PC-3 (cell line): ENCODE data around the gene EIF4B. TPM values are rescaled to one million over a fixed set of nuclear protein-coding genes. Genes with fewer than 3 reads are reported as not detected.

Source experiments
- ATAC-seq: fragments of 200-7000 bp; cut with Tn5 transposase; 2 replicates; pipeline ENCODE4 v1.9.1; 2020; ENCODE audit warnings: mild to moderate bottlenecking, moderate library complexity
- BruUV-seq: library from RNA; stranded (reverse); fragments of 400-500 nt; replicated peaks from 2 replicates; lab custom pipeline; 2021; lab: Mats Ljungman, UMichigan
- CTCF ChIA-PET: fragments of 300-600 bp; sonication (Branson Sonifier 250); formaldehyde crosslinking; loops from one replicate; lab custom pipeline; 2022; ENCODE audit warnings: antibody characterized with exemption; lab: Charles Lee
- POLR2A ChIA-PET: fragments of 300-600 bp; sonication (Branson Sonifier 250); formaldehyde crosslinking; loops from one replicate; lab custom pipeline; 2022; ENCODE audit warnings: antibody characterized with exemption; ENCODE audit not compliant: unreplicated experiment; lab: Charles Lee
- DNase-seq: peaks from one replicate; pipeline ENCODE4 v3.0.0-alpha.2; 2015
- H2AFZ ChIP-seq: fragments of 300-600 bp; sonication (generic); 2 replicates; pipeline ENCODE4 v1.6.0; 2016; ENCODE audit warnings: antibody characterized with exemption, low read length
- H3F3A ChIP-seq: fragments of 300-600 bp; sonication (generic); one replicate; pipeline ENCODE4 v1.6.0; 2017; ENCODE audit warnings: antibody characterized with exemption, low read length, control low read depth, mild to moderate bottlenecking; ENCODE audit not compliant: unreplicated experiment
- H3K27ac ChIP-seq: fragments of 300-600 bp; sonication (generic); 2 replicates; pipeline ENCODE4 v1.5.1; 2016; ENCODE audit warnings: mild to moderate bottlenecking, low read length
- H3K27me3 ChIP-seq: fragments of 300-600 bp; sonication (generic); 2 replicates; pipeline ENCODE4 v1.6.1; 2016; ENCODE audit warnings: low read length, mixed read lengths
- H3K36me3 ChIP-seq: fragments of 300-600 bp; sonication (generic); 2 replicates; pipeline ENCODE4 v1.6.1; 2016; ENCODE audit warnings: low read depth, mixed run types, low read length, mixed read lengths
- H3K4me1 ChIP-seq: fragments of 300-600 bp; sonication (generic); 2 replicates; pipeline ENCODE4 v1.5.1; 2016; ENCODE audit warnings: low read length; ENCODE audit not compliant: insufficient read depth
- H3K4me2 ChIP-seq: fragments of 300-600 bp; sonication (generic); 2 replicates; pipeline ENCODE4 v1.6.0; 2016; ENCODE audit warnings: low read length
- H3K4me3 ChIP-seq: fragments of 300-600 bp; sonication (generic); 2 replicates; pipeline ENCODE4 v1.5.1; 2016; ENCODE audit warnings: mild to moderate bottlenecking, low read length, mixed read lengths
- H3K79me2 ChIP-seq: fragments of 300-600 bp; sonication (generic); 2 replicates; pipeline ENCODE4 v1.6.1; 2017; ENCODE audit warnings: low read length, mixed read lengths
- H3K9ac ChIP-seq: fragments of 300-600 bp; sonication (generic); 2 replicates; pipeline ENCODE4 v1.6.0; 2016; ENCODE audit warnings: mild to moderate bottlenecking, low read length
- H3K9me2 ChIP-seq: fragments of 300-600 bp; sonication (generic); replicated peaks from 2 replicates; pipeline ENCODE4 v1.6.1; 2016; ENCODE audit warnings: mixed run types, low read length, mixed read lengths
- H3K9me3 ChIP-seq: fragments of 300-600 bp; sonication (generic); 2 replicates; pipeline ENCODE4 v1.6.1; 2016; ENCODE audit warnings: low read length, mixed read lengths
- H4K20me1 ChIP-seq: fragments of 300-600 bp; sonication (generic); 2 replicates; pipeline ENCODE4 v1.6.1; 2016; ENCODE audit warnings: low read length, mixed read lengths
- EZH2 ChIP-seq: fragments of 300-600 bp; sonication (generic); IDR thresholded peaks from one replicate; pipeline ENCODE4 v1.6.1; 2017; ENCODE audit warnings: antibody characterized with exemption, mild to moderate bottlenecking, low read length; ENCODE audit not compliant: unreplicated experiment
- EZH2phosphoT487 ChIP-seq: fragments of 300-600 bp; sonication (generic); IDR thresholded peaks from 2 replicates; pipeline ENCODE4 v1.6.1; 2018; ENCODE audit warnings: mild to moderate bottlenecking, antibody characterized with exemption, low read length, borderline replicate concordance
- intact Hi-C: fragments of 100-400 bp; cut with micrococcal nuclease; formaldehyde crosslinking; loops from 2 replicates; pipeline ENCODE4 v1.9.0; 2023
- total RNA-seq: library from RNA; depleted of rRNA; stranded (reverse); fragments of >200 nt; gene quantifications from 2 replicates; pipeline ENCODE4 v1.2.3, GENCODE V29; 2014
- TF ChIP-seq, protein P1 (sequence below): fragments of 300-600 bp; sonication (generic); conservative IDR thresholded peaks from 2 replicates; pipeline ENCODE4 v1.5.1; 2017; ENCODE audit warnings: antibody characterized with exemption, low read depth, mild to moderate bottlenecking, low read length

The EIF4B gene
- total RNA-seq, 1 experiment from 2014 or later = 424 TPM

DNA sequence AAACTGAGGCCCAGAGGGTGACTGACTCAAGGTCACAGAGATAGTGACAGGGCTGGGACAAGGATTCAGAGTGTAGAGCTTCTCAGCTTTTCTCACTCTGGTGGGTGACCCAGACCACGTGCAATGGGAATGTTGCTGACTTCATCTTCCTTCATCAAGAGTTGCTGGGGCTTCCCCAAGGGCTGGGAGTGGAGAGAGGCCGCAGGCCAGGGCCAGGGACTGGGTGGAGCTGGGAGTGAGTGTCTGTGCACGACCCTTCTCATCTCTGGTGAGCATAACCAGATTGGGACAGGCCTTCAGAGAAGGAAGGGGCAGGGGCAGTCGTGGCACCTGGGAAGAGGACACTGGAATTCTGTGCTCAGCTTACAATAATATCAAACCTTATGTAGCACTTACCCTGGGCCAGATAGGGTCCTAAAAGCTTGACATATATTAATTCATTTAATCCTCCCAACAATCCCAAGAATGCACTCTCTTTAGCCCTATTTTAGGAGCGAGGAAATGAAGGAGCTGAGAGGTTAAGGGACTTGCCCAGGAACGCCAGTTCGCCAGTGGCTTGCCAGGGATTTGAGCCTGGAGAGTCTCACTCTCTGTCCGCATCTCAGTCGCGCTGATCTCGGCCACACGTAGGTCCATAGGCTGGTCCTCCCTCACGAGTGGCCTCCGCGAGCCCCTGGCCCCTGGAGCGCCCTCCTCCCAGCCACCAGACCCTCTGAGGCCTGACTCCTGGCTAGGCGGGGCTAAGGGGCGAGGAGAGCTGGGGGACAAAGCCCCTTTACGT is 41.5 kb upstream of the EIF4B start:
- no peaks in the 10 kb centered on the region for H3F3A ChIP-seq
- TF ChIP-seq, protein P1, sequence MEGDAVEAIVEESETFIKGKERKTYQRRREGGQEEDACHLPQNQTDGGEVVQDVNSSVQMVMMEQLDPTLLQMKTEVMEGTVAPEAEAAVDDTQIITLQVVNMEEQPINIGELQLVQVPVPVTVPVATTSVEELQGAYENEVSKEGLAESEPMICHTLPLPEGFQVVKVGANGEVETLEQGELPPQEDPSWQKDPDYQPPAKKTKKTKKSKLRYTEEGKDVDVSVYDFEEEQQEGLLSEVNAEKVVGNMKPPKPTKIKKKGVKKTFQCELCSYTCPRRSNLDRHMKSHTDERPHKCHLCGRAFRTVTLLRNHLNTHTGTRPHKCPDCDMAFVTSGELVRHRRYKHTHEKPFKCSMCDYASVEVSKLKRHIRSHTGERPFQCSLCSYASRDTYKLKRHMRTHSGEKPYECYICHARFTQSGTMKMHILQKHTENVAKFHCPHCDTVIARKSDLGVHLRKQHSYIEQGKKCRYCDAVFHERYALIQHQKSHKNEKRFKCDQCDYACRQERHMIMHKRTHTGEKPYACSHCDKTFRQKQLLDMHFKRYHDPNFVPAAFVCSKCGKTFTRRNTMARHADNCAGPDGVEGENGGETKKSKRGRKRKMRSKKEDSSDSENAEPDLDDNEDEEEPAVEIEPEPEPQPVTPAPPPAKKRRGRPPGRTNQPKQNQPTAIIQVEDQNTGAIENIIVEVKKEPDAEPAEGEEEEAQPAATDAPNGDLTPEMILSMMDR = no peak
- H3K4me3 ChIP-seq = no peak overlapping the region
- no peak for ATAC-seq
- no peaks in the 10 kb centered on the region for H3K9me3 ChIP-seq
- intact Hi-C loops = no loop called here
- POLR2A ChIA-PET = no interaction called here
- no peak overlapping the region for H3K27ac ChIP-seq
- H3K36me3 ChIP-seq = no peaks in the 10 kb centered on the region
- H3K79me2 ChIP-seq = no peaks in the 10 kb centered on the region
- no peak overlapping the region for H3K4me2 ChIP-seq
- no peak overlapping the region for H3K9ac ChIP-seq
- no peaks in the 10 kb centered on the region for H4K20me1 ChIP-seq
- no peaks in the 10 kb centered on the region for H3K9me2 ChIP-seq
- peaks cover 1% of the 10 kb centered on the region for H3K4me1 ChIP-seq
- H3K27me3 ChIP-seq = no peaks in the 10 kb centered on the region
- CTCF ChIA-PET = no interaction called here
- H2AFZ ChIP-seq = no peak overlapping the region
- BruUV-seq = no TSS peak
- DNase-seq = no peak

DNA sequence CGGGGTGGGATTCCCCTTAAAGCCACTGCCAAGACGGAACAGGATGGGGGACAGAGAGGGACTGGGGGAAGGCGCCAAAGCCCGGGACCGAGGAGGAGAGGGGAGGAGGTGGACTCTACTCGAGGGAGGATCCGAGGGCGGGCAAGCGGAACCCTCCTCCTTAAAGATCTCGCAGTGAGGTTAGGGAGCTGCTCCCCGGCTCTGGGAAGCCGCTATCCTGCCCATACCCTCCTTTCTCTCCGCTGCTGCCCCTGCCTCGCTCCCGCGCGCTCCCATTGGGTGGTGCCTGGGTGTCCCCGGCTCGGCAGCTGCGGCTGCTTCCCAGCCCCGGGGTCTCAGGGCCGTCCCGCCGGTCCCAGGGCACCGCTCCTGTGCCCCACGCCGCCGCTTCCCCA is 40.9 kb upstream of the EIF4B start:
- no peak overlapping the region for H3K27ac ChIP-seq
- ATAC-seq (no peak), DNase-seq (no peak)
- no peak overlapping the region for H3K4me3 ChIP-seq
- H3K79me2 ChIP-seq = no peaks in the 10 kb centered on the region
- H3K9ac ChIP-seq = no peak overlapping the region
- no peaks in the 10 kb centered on the region for H3K9me3 ChIP-seq
- ChIA-PET POLR2A (no interaction called here), CTCF (no interaction called here)
- intact Hi-C loops = no loop called here
- peaks cover 7% of the 10 kb centered on the region for H3K4me1 ChIP-seq
- no peaks in the 10 kb centered on the region for H3K27me3 ChIP-seq
- TF ChIP-seq EZH2phosphoT487 (no peak), EZH2 (no peak)
- TF ChIP-seq, protein P1 = no peak
- H3K36me3 ChIP-seq = no peaks in the 10 kb centered on the region
- H3F3A ChIP-seq = no peaks in the 10 kb centered on the region
- no peaks in the 10 kb centered on the region for H4K20me1 ChIP-seq
- no peak overlapping the region for H3K4me2 ChIP-seq
- H3K9me2 ChIP-seq = no peaks in the 10 kb centered on the region
- H2AFZ ChIP-seq = no peak overlapping the region
- BruUV-seq = no TSS peak

DNA sequence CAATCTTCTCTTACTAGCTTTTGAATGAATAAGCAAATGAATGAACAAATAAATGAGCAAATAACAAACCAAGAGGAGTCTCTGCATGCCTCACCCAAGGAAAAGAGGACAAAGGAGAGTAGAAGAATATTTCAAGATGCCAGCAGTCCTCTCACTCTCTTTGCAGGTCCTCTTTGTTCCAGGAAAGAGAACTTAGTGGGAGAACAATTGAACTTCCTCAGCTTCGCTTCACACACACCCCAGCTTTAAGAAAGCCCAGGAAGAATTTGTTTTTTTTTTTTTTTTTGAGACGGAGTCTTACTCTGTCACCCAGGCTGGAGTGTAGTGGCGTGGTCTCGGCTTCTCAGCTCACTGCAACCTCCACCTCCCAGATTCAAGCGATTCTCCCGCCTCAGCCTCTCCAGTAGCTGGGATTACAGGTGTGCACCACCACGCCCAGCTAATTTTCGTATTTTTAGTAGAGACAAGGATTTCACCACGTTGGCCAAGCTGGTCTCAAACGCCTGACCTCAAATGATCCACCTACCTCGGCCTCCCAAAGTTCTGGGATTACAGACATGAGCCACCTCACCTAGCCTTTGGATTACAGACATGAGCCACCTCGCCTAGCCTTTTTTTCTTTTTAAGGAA is 37.0 kb upstream of the EIF4B start:
- peaks cover 27% of the 10 kb centered on the region for H3K4me1 ChIP-seq
- CTCF ChIA-PET = interaction anchor here (0.8 to 0.9 kb wide), 2 partner anchors 12 to 84 kb away, joined by 3 to 4 read pairs; no protein-coding TSS in a partner anchor

More for the DNA sequence above, 37.0 kb upstream of the EIF4B start:
- Histone ChIP-seq H4K20me1 (no peaks in the 10 kb centered on the region), H3K27me3 (no peaks in the 10 kb centered on the region), H3K79me2 (no peaks in the 10 kb centered on the region), H3F3A (peaks cover 6% of the 10 kb centered on the region), H3K9me3 (no peaks in the 10 kb centered on the region), H2AFZ (no peak overlapping the region), H3K9ac (no peak overlapping the region), H3K36me3 (no peaks in the 10 kb centered on the region), H3K9me2 (no peaks in the 10 kb centered on the region), H3K4me3 (no peak overlapping the region), H3K4me2 (no peak overlapping the region), H3K27ac (no peak overlapping the region)
- POLR2A ChIA-PET = no interaction called here
- ATAC-seq (no peak), DNase-seq (no peak)
- intact Hi-C loops = no loop called here
- TF ChIP-seq EZH2phosphoT487 = no peak
- TF ChIP-seq, protein P1 = no peak
- TF ChIP-seq EZH2 = no peak
- no TSS peak for BruUV-seq
